IPS-NIHi7 (cell line): ENCODE results near the gene PLCXD3.

Experiments
- DNase-seq: peaks from one replicate; pipeline ENCODE4 v3.0.0; 2012; ENCODE audit warnings: mixed read lengths; ENCODE audit errors: extremely low spot score

The PLCXD3 gene, protein sequence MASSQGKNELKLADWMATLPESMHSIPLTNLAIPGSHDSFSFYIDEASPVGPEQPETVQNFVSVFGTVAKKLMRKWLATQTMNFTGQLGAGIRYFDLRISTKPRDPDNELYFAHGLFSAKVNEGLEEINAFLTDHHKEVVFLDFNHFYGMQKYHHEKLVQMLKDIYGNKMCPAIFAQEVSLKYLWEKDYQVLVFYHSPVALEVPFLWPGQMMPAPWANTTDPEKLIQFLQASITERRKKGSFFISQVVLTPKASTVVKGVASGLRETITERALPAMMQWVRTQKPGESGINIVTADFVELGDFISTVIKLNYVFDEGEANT

DNA sequence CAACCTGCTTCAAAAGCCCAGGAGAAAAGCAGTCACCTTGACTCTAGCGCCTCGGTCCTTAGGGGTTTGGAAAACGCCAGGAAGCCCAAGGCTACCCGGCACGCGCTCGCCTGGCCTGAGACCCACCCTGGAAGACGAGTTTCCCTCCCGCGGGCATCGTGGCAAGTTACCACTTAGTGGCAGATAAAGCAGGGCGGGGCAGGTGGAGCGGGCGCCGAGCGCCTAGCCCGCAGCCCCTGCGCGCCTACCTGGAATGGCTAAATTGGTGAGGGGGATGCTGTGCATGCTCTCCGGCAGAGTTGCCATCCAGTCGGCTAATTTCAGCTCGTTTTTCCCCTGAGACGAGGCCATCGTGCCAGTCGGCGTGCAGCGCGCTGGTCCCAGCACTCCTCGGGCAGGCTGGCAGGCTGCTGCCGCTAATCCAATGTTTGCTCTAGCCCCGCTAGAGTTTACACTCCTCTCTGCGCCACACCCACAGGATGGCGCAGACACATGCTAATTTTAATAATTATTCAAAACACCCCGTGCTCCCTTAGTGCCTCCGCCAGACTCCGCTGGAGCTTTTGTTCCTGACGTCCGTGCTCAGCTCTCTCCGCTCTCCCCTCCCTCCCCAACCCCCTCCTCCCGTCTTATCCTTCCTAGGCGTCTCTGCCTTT, at the start of gene PLCXD3:
TSS of gene PLCXD3 (minus strand) at position 426 of the 656 bp plus-strand sequence. CDS start at position 351, 75 bp downstream.
- peak; percentile 37 for DNase-seq

DNA sequence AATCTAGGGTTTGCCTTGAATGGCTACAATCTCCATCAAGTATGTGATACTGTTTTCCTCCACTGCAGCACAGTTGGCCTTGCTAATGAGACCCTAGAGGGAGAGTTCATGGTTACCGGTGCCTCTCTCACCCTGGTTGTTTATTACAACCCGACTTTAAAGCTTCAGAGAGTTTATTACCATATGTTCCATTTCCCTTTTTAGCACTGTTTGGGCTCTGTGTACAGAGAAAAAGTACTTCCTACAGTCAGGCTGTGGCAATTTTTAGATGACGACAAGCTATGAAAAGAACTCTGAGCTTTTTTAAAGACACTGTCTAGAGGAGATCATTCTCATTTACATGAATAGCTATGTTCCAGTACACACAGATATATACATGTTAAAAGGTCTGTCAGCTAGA, 48.8 kb upstream of the PLCXD3 start:
- no peak for DNase-seq

DNA sequence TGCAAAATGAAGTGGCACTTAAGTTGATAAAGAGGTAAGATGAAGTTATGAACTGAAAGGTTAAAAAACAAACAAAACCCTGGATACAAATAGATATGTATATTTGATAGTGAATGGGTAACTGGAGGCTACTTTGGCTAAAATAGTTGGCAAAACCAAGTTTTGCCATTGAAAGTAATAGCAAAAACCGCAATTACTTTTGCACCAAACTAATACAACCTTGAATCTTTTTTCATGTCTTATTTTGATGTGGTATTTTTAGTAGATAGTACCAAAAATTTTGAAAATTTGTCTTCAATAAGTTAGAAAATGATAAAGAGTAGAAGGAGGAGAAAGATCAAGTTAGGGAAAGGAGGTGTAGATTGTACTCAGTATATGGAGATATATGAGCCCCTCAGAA, 47.9 kb upstream of the PLCXD3 start:
- no peak for DNase-seq

DNA sequence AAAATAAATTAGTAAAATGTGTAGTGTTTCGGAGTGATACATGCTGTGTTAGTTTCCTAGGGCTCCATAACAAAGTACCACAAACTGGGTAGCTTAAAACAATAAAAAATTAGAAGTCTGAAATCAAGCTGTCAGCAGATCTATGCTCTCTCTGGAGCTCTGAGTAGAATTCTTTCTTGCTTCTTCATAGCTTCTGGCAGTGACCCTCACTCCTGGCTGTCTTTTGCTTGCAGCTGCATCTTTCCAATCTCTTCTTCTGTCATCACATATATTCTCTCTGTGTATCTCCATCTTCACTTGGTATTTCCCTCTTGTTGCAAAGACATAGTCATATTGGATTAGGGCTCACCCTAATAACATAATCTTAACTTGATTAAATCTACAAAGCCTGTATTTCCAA, 37.6 kb upstream of the PLCXD3 start:
- DNase-seq: no peak

DNA sequence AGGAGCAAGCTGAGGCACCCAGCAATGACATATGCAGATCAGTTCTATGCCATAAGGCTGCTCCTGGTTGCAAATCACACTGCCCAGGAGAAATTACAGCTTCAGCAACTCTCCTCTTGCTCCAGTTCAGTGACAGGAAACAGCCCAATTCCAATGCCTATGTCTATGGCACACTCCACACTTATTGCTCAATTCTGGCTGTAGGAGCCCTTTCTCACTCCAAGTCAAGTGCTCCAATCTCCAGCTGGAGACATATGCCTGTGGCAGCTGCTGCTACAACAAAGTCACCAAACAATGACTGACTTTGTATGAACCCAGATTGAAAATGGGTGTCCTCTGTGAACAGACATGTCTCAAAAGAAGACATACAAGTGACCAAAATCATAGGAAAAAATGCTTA, 31.8 kb upstream of the PLCXD3 start:
- DNase-seq: no peak

DNA sequence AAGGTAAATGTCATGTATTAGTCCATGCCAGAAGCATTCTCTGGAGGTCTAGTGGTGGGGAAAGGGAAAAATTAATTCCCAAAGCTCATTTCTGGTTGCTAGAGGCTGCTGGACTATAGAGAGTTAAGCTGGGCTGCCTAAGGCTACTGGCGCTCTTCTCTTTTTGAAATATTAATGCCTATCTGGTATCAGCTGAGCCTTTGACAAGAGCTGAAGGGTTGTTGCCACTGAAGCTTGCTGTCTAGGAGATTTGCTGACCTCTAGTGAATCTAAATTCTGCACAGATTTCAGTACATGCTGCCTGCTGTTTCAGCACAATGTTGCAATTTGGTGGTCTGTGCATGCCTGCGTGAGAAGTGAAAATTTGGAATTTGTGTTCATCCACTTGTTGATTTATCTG, 29.1 kb upstream of the PLCXD3 start:
- no peak for DNase-seq

DNA sequence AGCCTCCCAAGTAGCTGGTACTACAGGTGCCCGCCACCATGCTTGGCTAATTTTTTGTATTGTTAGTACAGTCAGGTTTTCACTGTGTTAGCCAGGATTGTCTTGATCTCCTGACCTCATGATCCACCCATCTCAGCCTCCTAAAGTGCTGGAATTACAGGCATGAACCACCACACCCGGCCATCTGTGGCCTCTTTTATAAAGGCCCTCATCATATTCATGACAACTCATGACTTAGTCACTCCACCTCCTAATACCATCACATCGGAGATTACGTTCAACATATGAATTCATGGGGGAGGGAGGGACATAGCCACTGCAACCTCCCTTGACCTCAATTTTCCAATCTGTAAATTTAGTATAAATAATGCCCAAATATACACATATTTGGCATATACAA, 27.2 kb upstream of the PLCXD3 start:
- no peak for DNase-seq

DNA sequence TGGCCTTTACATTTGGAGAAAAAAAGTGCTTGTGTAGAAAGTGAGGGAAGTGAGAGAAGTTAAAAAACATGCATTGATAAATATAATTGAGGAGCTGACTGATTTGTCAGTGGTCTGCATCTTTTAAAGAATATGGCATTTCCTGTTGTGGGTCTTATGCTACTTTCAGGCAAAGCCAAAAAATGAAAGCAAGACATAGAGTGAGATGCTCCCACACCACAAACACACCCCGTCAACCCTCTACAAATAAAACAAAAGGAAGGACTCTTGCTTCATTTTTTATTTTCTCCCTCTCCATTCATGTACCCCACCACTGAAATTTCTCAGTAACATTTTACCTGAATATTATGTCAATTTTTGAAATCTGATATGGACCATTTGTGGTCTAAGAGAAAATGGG, 22.1 kb upstream of the PLCXD3 start:
- no peak for DNase-seq

DNA sequence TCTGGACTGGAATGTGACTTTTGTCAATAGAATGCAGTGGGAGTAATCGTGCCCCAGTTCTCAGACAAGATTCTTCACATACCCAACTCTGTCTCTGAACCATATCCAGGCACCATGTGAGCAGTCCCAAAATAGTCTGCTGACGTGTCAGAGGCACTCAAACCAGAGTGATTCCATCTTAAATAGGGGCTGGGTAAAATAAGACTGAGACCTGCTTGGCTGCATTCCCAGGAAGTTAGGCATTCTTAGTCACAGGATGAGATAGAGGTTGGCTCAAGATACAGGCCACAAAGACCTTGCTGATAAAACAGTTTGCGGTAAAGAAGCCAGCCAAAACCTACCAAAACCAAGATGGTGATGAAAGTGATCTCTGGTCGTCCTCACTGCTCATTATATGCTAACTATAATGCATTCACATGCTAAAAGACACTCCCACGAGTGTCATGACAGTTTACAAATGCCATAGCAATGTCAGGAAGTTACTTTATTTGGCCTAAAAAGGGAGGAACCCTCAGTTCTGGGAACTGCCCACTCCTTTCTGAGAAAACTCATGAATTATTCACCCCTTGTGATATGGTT, 16.9 kb upstream of the PLCXD3 start:
- DNase-seq: no peak

DNA sequence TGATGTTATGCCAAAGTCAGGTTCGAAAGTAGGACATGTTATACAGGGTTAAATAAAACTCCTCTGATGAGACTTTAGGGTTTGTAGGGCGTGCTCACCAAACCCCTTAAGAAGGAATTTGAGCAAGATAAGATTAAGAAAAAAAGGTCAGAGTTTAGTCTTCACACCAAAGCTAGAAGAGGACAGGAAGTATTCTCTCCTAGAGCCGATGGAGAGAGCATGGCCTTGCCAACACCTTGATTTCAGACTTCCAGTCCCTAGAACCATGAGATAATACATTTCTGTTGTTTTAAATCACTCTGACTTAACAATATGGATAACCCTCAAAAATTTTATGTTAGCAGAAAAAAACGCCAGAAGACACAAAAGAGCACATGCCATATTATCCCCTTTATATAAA, 16.3 kb upstream of the PLCXD3 start:
- DNase-seq: no peak

DNA sequence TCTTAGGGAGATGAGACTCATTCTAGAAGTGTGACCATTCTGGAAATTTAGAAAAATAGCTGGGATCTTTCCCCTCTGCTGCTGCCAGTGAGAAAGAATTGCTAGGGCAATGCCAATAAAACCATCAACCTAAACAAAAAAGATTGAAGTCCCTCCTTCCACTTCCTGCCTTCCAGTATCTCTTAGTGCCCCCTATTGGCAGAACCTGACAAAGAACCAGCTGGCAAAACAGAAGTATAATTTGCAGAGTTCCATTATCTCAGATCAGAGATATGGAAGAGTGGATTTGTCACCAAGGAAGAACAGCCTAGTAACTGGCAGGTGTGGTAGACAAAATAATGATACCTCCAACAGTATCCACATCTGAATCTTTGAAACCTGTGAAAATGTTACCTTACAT, 13.8 kb upstream of the PLCXD3 start:
- peak; percentile 64 for DNase-seq

DNA sequence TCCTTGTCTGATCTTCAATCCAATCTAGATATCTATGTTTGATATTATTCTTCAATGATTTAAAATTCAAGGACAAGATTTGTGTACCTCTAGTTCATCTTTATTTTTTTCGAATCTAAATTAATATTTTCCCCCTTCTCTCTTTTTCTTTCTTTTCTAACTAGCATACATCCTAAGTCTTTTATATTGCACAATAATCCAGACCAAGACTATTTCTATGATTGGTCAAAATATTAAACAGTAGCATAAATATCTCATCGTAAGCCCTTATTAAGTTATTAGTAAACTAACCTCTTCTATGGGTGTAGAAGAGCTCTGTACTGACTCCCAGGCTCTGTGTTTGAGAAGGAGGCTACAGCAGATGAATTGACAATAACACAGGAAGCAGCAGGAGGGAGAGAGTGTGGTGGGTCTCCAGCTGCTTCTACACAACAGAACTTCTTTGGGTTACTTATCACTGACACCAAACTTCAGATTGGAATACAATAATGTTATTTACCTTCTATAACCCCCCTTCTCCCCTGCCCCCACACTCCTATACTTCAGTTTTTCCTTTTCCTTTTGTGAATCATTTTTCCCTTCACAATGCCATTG, 11.9 kb upstream of the PLCXD3 start:
- no peak for DNase-seq

DNA sequence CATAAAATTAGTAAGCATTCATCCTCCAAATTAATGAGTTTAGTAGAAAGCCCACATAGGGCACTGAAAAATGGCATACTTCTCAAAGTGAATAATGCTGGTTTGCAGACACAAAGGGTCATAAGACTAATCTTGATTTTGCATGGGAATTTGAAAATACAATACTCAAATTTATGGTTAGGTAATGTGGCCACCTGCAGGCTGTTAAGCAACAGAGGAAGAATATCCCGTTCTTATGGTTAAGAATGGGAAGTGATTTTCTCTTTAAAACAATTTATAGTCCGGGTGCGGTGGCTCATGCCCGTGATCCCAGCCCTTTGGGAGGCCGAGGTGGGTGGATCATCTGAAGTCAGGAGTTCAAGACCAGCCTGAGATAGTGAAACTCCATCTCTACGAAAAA, 9.4 kb upstream of the PLCXD3 start:
- DNase-seq: no peak

DNA sequence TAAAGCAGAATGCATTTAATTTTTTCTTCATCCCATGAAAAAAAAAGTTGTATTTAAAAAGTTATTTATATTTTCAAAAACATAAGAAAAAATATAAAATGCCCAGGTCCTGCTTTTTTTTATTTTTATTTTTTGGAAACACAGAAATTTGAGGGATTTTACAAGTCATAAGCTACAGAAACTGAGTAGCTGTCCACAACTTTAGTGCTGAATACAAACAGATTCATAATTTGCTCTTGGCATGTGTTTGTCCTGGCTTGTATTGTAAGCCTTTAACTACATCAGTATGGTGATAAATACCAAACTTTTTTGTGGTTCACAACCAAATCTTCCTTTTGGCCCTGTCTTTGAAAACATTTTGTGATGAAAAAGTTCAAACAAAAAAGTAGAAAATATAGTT, 7.5 kb upstream of the PLCXD3 start:
- no peak for DNase-seq

DNA sequence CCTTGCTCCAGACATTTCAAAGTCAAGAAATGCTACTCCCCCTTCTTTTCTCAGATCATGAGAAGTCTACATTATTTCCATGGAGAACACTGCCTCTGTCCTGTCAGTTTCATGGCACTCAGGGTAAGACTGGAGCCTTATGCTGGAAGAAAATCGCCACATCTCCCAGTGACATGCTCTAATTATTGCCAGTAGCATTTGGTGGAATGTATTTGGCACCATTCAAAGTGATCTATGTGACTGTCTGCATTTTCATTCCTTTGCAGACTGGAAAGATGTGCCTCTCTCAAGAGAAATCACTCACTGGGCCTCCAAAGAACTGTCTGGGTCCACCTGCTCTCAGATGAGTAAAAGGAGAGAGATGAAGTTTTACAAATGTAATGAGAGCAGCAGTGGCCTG, 840 bp upstream of the PLCXD3 start:
- no peak for DNase-seq

DNA sequence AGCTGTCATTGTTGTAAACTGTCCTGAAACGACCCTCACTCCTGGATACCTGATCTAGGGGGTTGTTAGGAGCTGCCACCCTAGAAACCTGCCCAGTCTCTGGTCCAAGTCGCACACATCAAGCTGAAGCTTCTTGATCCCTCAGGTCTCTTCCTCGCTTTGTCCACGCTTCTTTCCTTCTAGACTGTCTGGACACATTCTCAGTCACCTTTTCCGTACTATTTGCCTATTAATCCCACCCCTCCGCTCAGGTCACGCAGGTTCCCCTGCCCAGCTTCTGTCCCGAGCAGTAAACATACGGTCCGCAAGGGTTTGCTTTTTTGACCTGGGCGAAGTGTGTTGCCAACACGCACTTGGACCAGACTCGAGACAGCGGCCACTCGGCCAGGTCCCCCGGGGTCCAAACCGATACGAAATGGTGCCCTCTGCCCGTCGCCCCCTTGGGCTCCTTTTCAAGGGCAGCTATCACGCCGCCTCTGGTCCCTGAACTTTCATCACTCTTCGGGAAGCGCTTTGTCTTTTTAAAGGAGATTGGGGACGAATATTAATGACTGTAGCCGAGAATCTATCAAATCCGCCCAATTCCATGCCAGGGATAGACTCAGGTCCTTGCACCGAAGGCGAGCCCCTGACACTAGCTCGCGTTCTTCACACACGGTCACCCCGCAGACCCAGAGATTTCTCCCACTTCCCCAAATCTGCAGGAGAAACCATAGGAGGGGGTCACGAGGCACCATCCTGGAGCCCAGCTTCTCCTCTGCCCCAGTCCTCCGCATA, 814 bp downstream of the PLCXD3 start:
- no peak for DNase-seq

DNA sequence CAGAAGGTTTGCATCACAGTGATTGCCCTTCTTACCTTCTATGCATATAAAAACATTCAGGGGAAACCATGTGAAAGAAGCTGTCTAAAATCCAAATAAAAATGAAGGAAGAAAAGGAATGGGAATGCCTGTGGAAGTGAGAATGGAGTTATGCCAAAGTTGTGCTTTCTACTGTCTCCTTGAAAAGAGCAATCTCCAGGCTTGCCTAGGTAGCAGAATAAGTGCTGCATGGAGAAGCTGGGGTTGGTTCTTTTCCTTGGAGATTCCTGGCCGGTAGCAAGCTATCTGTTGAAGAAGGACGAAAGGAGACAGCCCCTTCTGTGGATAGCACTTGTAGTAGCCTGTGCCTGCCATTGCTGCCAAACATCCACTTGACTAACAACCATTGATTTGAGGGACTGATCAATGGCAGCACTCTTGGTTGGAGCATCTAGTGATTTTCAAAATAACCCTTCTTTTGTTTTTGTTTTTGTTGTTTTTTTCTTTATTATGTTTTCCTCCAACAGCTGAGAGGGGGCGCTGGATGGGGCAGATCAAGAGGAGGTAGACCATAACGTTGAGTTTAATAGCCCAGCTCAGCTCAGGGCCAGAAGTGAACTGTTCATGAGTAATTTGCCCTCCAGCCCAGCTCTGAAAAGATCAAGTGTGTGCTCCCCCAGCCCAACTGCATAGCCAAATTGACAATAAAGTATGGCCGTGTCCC, 1.6 kb downstream of the PLCXD3 start:
- no peak for DNase-seq

DNA sequence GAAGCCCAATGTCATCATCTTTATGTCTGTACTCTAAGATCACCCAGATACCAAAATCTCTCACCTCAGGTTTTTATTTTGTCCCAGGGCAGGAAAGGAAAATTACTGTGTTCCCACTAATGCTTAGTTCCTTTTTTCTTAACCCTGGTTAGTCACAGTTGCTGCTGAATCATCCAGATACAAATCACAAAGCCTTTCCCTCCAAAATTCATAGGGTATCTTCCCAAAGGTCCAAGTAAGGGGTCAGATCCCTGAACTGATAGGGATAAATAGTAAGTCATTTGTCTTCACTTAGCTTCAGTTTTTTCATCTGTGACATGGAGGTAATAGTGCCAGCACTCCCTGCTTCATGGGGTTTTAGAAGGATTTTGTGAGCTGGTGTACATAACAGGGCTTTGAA, 2.2 kb downstream of the PLCXD3 start:
- no peak for DNase-seq

DNA sequence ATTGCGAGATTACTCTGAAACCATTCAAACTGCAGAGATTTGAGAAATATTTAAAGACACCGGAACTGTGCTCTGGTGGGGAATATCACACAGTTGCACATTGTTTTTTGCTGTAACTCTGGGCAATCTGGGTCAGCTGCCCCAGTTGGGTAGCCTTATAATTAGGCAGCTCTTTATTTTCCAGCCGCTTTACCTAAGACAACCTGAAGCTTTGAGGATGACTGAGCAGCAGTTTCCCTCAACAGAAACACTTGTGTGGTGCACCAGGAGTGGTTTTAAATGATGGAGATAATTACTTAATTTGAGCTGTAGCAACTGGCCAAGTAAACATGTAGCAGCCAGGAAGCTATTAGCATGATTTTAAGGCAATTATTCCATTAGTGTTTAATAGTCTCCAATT, 2.9 kb downstream of the PLCXD3 start:
- no peak for DNase-seq

DNA sequence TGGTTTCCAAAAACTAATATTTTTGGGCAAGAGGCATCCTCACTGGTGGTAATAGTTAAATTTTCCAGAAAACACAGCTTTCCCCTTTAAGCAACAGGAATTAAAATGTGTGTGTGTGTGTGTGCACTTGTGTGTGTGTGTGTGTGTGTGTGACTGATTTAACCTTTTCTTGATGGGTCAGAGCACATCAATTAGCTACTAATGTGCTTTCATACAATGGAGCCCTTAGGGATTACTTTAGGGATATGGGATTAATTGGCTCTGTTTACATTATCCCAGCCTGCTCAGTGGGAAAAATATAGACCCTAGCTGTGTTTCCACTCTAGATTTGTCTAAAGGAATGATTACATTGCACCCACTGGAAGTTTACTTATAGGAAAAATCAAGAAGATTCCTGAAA, 6.5 kb downstream of the PLCXD3 start:
- DNase-seq: no peak

DNA sequence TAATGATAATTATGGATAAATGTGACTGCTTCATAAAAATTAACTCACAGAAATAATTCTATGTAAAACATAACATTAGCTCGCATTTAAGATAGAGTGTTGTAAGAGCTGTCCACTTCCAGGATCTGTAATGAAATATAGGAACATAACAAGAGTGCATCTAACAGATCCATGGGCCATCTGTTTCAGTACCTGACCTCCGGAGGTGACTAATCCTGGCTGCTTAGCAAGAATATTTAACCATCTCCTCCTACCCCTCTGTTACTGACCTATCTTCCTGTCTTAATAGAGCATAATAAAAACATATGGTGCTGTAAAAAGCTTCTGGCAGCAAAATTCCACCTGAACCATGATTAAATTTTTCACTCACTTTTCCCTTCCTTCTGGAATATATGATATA, 7.1 kb downstream of the PLCXD3 start:
- no peak for DNase-seq
